IPS-11a (cell line): ENCODE measurements around the gene OR2L8.

Experiments
- H3K4me3 ChIP-seq: one replicate; pipeline ENCODE4 v1.5.1; 2013; ENCODE audit warnings: low read depth, low read length, control low read depth

Gene OR2L8, protein sequence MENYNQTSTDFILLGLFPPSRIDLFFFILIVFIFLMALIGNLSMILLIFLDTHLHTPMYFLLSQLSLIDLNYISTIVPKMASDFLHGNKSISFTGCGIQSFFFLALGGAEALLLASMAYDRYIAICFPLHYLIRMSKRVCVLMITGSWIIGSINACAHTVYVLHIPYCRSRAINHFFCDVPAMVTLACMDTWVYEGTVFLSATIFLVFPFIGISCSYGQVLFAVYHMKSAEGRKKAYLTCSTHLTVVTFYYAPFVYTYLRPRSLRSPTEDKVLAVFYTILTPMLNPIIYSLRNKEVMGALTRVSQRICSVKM

GRCh38 chr1:247948558-247948957 lies at the start of gene OR2L8:
OR2L8 (plus strand) TSS chr1:247948858; CDS start chr1:247948858, 0 bp downstream.
- H3K4me3 ChIP-seq: no peak within 1 kb of the TSS

DNA sequence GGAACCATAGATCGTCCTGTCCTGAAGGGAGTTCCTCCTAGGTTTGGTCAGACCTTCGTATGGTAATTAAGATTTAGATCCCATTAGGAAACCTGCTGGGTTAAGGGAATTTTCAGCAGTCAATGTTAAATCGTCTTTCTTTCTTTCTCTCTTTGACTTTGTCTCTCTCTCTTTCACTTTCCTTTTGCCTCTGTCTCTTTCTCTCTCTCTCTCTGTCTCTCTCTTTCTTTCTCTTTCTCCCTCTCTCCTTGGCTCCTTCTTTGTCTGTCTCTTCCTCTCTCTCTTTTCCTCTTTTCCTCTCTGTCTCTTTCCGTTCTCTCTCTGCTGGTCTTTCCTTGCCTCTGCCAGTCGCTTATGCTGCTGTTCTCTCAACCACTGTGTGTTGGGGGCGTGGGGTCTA lies 44.5 kb upstream of the OR2L8 start:
- no peak overlapping the region for H3K4me3 ChIP-seq

- H3K4me3 ChIP-seq: no peak overlapping the region
Observed at GRCh38 chr1:247905181-247905580, 43.5 kb upstream of the OR2L8 start.

DNA sequence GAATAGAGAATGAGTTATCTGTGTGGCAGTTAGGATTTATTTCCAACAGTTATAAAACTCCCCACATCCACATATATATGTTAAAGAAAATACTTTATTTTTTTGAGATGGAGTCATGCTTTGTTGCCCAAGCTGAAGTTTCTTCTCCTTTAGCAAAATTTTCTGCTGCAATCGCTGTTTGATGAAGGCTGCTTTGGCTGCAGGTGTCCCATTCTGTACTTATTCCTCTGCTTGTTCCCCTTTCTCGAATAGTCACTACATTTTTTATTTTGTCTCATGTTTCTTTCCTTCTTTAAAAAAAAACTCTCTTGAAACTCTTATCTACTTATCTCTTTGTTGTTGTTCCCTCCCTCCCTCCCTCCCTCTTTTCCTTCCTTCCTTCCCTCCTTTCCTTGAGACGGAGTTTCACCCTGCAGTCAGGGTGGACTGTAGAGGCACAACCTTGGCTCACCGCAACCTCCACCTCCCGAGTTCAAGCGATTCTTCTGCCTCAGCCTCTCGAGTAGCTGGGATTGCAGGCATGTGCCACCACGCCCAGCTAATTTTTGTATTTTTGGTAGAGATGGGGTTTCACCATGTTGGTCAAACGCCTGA lies 42.7 kb upstream of the OR2L8 start:
- no peak overlapping the region for H3K4me3 ChIP-seq

DNA sequence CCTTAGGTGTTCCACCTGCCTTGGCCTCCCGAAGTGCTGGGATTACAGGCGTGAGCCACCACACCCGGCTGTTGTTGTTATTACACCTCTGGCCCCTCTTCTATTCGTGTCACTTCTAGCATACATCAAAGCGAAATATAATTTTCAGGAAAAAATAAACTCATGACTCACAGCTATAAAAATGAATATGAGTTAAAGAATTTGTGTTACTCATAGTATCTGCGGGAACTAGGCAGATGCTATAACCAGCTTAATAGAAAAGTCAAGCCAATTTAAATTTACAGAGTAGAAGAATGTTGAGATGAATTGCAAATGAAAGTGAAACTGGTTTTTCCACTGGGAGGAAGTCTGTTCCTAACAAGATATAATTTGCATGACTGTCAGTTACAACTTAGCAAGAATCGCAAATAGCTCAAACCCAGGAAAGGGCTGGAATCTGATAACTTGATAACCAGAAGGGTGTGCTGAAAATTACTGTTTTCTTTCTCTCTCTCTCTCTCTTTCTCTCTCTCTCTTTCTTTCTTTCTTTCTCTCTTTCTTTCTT lies 42.1 kb upstream of the OR2L8 start:
- no peak overlapping the region for H3K4me3 ChIP-seq

GRCh38 chr1:247908766-247909165 lies 39.9 kb upstream of the OR2L8 start:
- no peak overlapping the region for H3K4me3 ChIP-seq

- H3K4me3 ChIP-seq: no peak overlapping the region
Observed at GRCh38 chr1:247913786-247914185, 34.9 kb upstream of the OR2L8 start.

DNA sequence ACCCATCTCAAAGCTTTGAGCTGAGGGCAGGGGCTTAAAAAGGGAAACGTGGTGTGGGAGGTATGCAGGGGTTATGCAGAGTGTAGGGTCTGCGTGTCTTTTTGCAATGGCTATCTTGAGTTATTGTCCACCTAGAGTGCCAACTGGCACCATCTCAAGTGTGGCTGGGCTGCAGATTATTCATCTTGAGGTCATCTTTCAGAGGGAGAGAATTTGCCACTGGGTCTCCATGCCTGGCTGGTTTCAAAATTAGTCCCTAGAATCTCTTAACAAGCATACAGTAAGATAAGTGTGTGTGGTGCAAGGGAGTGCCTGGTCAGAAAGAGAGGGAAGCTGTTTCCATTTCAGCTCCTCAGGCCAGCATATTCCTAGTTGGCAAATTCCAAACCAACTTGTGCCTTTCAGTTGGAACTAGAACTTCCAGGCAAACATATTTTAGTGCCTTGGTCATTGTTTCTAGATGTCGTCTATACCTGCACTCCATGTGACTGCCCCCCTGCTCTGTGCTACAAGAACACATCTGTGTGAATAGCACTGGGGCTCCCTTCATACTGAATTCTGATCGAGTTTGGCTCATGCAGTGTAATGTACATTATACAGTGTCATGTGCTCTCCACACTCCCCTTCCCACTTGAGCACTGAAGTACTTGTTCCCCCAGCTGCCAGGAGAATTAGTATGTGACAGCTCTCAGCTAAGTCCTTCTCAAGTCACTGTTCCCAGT lies 33.6 kb upstream of the OR2L8 start:
- no peak overlapping the region for H3K4me3 ChIP-seq

DNA sequence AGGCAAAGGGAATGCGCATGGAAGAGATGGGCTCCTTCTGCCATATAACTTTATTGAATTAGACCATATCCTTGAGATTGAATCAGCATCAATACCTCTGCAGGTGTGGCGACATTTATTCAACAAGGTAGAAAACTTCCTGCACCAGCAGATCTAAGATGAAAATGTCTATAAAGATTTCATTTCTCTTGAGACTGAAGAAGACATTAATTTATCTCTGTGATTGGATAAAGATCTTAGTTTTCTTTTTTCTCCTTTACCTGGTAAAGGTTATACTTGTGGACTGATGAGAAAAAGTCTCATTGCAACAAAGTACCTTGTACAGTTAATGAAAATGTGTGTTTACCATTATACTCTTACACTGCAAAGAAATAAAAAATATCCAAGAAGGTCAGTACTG lies 28.7 kb upstream of the OR2L8 start, which contains the start of gene OR2T8:
Gene OR2T8 (plus strand): TSS at position 301 of the 400 bp plus-strand sequence. CDS start 766 bp downstream, outside the sequence.
- no peak within 1 kb of the TSS for H3K4me3 ChIP-seq

GRCh38 chr1:247923941-247924340 lies 24.7 kb upstream of the OR2L8 start:
- no peak overlapping the region for H3K4me3 ChIP-seq

- H3K4me3 ChIP-seq: no peak within 1 kb of the TSS
Observed at GRCh38 chr1:247924868-247925267, 23.8 kb upstream of the OR2L8 start, which contains the start of gene OR2AJ1. OR2AJ1 (plus strand) TSS chr1:247924889; CDS start chr1:247933769, 8,880 bp downstream.

- H3K4me3 ChIP-seq: no peak overlapping the region
Observed at GRCh38 chr1:247933989-247934388, 14.7 kb upstream of the OR2L8 start.

DNA sequence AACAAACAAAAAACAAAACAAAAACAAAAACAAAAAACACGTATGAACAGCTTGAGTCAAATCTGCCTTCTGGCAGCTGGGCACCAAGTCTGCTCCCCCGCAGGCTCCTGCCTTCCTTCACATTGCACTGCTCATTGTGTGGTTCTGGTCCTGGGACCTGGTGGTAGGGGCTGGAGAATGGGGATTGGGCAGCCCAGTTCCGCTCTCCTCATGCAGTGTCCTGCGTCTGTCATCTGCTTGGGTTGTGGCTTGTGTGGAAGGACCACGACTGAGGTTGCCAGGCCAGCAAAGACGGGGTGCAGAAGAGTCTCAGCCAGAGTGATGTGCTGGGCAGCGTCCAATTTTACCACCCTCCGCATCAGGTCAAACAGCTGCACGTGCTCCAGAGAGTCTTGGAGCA lies 12.9 kb upstream of the OR2L8 start:
- no peak overlapping the region for H3K4me3 ChIP-seq

GRCh38 chr1:247936415-247936814 lies 12.2 kb upstream of the OR2L8 start:
- H3K4me3 ChIP-seq: no peak overlapping the region

GRCh38 chr1:247936965-247937734 lies 11.5 kb upstream of the OR2L8 start:
- peak overlapping the region; percentile 59 for H3K4me3 ChIP-seq

DNA sequence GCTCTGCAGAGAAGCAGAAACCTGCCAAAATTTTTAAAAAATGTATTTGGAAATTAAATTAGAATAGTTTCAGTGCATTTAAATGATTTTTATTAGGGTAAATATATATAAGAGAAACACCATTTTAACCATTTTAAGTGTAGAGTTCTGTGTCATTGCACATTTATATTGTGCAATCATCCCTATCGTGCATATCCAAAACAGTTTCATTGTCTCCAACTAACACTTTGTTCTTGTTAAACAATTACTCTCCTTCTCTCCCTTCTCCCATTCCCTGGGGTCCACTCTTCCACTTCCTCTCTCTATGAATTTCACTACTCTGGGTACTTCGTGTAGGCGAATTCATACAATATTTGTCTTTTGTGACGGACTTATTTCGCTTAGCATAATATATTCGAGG lies 6.0 kb upstream of the OR2L8 start:
- no peak overlapping the region for H3K4me3 ChIP-seq

GRCh38 chr1:247953408-247953807 lies 4.8 kb downstream of the OR2L8 start:
- no peak overlapping the region for H3K4me3 ChIP-seq

- H3K4me3 ChIP-seq: no peak overlapping the region
Observed at GRCh38 chr1:247961791-247962190, 13.1 kb downstream of the OR2L8 start.

GRCh38 chr1:247962911-247963588 lies 14.4 kb downstream of the OR2L8 start:
- H3K4me3 ChIP-seq: no peak overlapping the region

DNA sequence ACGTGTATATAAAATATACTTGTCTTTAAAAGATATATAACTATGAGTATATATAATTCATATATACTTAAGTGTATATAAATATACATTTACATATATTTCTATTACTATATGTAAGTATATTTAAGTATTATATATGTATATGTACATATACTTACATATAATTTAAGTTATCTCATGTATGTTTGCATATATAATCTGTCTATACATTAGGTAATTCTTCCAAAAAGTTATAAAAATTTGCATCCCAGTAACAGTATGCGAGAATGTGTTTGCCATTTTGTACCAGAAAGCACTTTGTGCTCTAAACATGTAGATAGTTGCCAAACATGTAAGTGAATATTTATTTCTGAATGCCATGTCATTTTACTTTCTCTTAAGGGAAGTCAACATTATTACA lies 16.3 kb downstream of the OR2L8 start, which contains the start of gene OR2AK2:
Gene OR2AK2 (plus strand): TSS at position 301 of the 400 bp plus-strand sequence. CDS start 144 bp downstream, outside the sequence.
- H3K4me3 ChIP-seq: no peak within 1 kb of the TSS
